NCI-H1436 (cell line): ENCODE results near the gene ENTPD6.
"Not testable (repeated sequence)": the region's sequence is repeated elsewhere in the genome, so short reads cannot be mapped to it uniquely, and the experiment has no call there.

Source experiments
- DNase-seq: peaks from one replicate; lab custom pipeline; 2025; lab: John Stamatoyannopoulos, UW

ENTPD6 gene

GRCh38 chr20:25257756-25258475 lies 62.4 kb downstream of the ENTPD6 start:
- DNase-seq: no peak

GRCh38 chr20:25258476-25258805 lies 62.9 kb downstream of the ENTPD6 start:
- DNase-seq: no peak

- DNase-seq: no peak
Observed at GRCh38 chr20:25258828-25259227, 63.3 kb downstream of the ENTPD6 start.

- DNase-seq: no peak
Observed at GRCh38 chr20:25259358-25259757, 63.8 kb downstream of the ENTPD6 start.

GRCh38 chr20:25259788-25260254 lies 64.3 kb downstream of the ENTPD6 start:
- no peak for DNase-seq

GRCh38 chr20:25260770-25261437 lies 65.4 kb downstream of the ENTPD6 start:
- not testable (repeated sequence) for DNase-seq

- no peak for DNase-seq
Observed at GRCh38 chr20:25269057-25269832, 73.7 kb downstream of the ENTPD6 start.

- no peak for DNase-seq
Observed at GRCh38 chr20:25269833-25270170, 74.3 kb downstream of the ENTPD6 start.

GRCh38 chr20:25270829-25271251 lies 75.3 kb downstream of the ENTPD6 start:
- DNase-seq: peak; percentile 5

- no peak for DNase-seq
Observed at GRCh38 chr20:25271486-25272222, 76.1 kb downstream of the ENTPD6 start.

- DNase-seq: no peak
Observed at GRCh38 chr20:25272223-25273000, 76.9 kb downstream of the ENTPD6 start.

GRCh38 chr20:25273046-25273445 lies 77.5 kb downstream of the ENTPD6 start:
- DNase-seq: no peak

GRCh38 chr20:25273541-25274358 lies 78.2 kb downstream of the ENTPD6 start:
- no peak for DNase-seq

- no peak for DNase-seq
Observed at GRCh38 chr20:25274481-25274880, 79.0 kb downstream of the ENTPD6 start.

GRCh38 chr20:25274891-25275812 lies 79.6 kb downstream of the ENTPD6 start:
- DNase-seq: no peak

- DNase-seq: no peak
Observed at GRCh38 chr20:25275813-25276532, 80.5 kb downstream of the ENTPD6 start.
